A204.1 (cell line): ENCODE data around the gene CLPTM1L.

Experiments
- FAIRE-seq: peaks from 2 replicates; lab custom pipeline; 2012; peaks lifted over from hg19 to GRCh38; lab: Jason Lieb, UNC

CLPTM1L gene, protein sequence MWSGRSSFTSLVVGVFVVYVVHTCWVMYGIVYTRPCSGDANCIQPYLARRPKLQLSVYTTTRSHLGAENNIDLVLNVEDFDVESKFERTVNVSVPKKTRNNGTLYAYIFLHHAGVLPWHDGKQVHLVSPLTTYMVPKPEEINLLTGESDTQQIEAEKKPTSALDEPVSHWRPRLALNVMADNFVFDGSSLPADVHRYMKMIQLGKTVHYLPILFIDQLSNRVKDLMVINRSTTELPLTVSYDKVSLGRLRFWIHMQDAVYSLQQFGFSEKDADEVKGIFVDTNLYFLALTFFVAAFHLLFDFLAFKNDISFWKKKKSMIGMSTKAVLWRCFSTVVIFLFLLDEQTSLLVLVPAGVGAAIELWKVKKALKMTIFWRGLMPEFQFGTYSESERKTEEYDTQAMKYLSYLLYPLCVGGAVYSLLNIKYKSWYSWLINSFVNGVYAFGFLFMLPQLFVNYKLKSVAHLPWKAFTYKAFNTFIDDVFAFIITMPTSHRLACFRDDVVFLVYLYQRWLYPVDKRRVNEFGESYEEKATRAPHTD

DNA sequence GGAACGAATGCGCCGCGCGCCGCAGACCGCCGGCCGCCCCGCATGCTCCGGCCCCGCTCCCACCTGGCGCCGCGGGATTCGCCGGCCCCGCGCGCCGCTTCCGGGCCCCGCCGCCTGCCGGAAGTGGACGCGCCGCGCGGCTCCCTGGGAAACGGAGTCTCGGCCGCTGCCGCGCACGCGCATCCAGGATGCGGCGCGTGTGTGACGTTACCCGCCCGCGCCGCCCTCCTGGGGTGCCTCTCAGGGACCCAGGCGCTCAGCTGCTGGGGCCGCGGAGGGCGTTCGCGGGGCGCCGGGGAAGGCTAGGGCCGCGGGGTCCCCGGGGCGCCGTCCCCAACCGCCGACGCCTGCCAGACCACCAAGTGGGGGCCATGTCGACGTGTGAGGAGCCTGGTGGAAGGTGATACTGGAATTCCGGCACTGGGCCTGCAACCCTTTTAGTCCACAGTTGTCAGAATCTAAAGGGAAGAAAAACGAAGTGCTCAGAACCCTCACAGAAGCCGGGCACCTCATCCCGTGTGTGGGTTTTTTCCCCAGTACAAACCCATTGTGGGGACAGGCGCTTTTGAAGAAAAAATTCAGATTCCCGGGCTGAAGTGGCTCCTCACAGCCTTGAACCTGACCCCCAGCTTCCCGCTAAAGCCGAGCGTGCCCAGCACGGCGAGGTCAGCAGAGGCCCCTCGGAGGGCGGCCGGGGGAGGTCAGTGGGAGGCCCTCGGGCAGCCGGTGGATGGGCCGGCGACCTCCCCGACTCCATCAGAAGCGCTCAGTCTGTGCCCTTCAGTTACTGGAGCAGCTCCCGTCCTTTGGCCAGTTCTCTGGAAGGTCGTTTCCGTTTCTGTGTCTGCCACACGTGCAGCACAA is at the start of gene CLPTM1L:
CLPTM1L (minus strand) TSS at position 125 of the 864 bp plus-strand sequence. CDS start 258 bp downstream, outside the sequence.
- no peak for FAIRE-seq

DNA sequence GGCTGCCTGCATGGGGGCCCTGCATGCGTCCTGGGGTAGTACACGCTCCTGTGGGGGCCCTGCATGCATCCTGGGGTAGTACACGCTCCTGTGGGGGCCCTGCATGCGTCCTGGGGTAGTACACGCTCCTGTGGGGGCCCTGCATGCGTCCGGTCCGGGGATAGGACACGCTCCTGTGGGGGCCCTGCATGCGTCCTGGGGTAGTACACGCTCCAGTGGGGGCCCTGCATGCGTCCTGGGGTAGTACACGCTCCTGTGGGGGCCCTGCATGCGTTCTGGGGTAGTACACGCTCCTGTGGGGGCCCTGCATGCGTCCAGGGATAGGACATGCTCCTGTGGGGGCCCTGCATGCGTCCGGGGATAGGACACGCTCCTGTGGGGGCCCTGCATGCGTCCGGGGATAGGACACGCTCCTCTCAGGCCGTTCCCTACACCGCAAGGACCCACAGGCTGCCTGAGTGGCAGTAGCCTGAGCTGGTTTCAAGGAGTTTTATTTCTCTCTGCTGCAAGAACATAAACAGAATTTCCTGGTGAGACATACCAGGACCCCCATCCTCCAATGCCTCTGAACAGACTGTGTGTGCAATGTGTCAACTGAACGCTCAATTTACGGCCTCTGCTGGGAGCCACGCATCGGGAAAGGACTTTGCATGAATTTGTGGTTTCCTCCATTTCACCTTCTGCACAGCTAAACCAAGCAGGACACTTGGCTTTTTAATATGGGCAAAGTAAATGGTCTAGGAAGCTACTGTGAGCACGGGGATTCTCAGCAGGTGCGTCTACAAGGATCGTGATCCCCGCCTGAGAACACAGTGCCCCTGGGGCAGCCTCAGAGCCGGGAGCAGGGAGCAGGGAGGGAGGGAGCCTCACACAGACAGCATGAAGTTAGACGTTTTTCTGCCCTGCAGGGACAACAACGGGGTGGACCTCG is 48.9 kb upstream of the CLPTM1L start:
- no peak for FAIRE-seq

DNA sequence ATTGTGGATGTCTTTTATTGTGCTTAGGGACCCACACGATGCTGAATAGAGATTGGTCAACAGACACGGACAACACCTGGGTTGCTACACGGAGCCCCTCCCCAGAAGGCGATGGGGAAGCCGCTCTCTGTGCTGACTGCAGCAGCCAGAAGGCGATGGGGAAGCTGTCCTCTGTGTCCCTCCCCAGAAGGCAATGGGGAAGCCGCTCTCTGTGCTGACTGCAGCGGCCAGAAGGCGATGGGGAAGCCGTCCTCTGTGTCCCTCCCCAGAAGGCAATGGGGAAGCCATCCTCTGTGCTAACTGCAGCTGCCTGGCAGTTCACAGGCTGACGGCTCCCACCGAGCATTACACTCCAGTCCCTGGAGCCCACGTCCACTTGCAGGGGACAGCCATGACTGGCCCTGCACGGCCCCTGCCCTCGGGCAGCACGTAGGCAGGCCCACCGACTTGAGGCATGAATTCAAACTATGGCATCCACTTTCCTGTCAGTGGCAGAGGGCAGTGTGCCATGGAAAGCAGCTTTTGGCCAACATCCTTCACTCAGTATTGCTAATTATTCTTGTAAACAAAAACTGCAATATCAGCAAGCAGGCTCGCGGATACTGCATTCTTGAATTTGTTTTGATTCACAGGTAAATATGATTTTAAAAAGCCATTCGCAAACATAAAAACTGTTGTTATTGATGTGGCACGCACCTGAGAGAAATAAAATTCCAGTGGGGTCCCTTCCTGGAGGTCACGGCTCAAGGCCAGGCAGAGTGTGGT is 48.1 kb upstream of the CLPTM1L start:
- FAIRE-seq, result no peak

DNA sequence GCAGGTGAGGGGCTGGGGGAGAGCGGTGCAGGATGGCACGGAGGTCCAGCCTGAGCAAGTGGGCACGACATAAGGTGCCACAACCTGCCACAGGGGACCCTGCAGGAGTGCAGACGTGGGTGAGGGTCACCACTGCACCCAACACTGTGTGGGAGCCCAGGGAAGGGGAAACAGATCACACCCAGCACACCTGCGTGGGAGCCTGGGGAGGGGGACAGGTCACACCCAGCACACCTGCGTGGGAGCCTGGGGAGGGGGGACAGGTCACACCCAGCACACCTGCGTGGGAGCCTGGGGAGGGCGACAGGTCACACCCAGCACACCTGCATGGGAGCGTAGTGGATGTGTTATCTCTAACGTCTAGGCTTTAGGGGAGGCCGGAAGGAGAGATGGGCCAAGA is 47.4 kb upstream of the CLPTM1L start:
- no peak for FAIRE-seq

DNA sequence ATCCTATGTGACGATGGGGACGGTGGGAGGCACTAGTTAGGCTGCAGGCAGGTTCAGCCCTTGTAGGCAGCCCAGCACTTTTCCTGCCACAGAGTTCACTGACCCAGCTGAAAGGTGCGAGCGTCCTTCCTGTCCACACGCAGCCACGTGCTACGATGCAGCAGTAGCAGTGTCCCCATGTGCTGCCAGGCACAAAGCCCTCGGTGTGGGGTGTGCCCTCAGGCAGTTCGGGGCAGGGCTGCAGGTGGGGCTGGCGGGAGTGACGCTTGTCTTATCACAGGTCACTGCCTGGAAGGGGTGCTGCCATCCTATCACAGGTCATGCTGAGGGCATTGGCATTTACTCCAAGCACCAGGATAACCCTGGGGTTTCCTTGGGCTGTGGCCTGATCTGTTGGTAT is 46.8 kb upstream of the CLPTM1L start:
- FAIRE-seq, result no peak

DNA sequence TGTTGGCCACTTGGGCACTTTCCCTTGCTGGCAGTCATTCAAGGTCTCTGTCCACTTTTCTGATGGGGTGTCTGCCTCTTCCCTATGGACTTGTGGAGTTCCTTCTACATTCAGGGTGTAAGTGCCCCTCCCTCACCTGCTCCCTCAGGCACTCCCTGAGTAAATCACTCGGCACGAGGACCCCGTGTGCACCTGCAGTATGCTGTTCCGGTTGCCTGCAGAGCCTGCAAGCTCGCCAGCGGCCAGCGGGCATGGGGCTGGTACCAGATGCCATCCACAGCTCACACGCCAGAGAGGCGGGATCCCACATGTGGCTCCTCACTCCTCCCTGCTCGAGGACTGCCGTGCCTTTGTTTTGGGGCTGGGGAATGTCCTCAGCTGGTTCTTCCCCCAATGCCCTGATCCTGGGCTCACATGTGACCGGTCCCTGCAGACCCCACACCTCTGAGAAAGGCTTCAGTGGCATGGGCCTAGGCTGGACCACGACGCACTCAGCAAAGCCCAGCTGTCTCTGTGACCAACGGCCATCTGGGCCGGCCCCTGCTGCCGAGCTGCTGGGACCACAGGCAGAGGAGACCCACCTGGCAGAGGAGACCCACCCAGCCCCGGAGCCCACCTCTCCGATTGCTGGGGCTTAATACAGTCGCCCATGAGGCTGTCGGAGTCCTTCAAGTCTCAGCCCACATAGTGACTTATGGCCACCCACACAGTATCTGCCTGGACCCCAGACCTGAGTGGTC is 46.1 kb upstream of the CLPTM1L start:
- no peak for FAIRE-seq

DNA sequence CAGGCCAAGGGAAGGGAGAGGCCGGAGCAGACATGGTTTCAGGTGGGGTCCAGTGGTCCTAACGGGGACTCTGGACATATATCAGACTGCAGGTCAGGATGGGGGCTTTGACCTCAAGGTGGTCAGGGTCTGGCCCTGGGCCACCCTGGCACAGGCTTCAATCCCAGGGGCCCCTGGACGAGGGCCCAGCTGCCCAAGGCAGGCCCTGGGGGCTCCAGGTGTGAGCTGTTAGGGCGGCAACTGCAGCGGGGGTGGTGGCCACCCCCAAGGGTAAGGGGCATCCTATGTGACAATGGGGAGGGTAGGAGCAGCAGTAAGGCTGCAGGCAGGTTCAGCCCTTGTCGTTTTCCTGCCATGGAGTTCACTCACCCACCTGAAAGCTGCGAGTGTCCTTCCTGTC is 45.4 kb upstream of the CLPTM1L start:
- FAIRE-seq, result no peak

DNA sequence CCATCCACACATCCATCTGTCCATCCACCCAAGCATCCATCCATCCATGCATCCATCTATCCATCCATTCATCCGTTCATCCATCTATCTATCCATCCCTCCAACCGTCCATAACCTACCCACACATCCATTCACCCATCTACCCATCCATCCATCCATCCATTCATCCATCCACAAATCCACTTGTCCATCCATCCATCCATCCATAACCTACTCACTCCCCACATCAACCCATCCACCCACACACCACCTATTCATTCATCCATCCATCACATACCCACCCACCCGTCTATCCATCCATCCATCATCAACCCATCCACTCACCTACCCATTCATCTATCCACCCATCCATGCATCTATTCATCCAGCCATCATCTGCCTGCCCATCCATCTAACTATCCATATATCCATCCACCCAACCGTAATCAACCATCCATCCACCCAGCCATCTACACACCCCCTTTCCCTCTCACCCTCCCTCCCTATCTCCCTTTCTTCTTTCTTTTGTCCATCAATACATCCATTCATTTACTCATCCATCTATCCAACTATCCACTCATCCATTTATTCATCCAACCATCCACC is 43.6 kb upstream of the CLPTM1L start:
- no peak for FAIRE-seq

DNA sequence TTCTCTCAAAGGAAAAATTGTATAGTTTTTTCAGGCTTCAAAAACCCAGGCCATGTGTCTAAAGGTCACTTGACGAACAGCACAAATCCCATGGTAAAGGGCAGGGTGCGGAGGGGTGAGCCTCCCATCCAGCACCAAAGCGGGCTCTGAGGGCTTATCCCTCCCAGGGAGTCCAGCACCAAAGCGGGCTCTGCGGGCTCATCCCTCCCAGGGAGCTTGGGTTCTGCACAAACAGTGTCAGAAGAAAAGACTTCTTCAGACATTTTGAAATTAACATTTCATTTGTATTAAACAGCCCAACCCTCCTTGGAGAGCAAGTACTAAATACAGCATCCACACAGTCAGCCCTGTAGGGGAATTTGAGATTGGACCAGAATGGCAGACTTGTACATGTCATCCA is 43.0 kb upstream of the CLPTM1L start:
- FAIRE-seq, result no peak

DNA sequence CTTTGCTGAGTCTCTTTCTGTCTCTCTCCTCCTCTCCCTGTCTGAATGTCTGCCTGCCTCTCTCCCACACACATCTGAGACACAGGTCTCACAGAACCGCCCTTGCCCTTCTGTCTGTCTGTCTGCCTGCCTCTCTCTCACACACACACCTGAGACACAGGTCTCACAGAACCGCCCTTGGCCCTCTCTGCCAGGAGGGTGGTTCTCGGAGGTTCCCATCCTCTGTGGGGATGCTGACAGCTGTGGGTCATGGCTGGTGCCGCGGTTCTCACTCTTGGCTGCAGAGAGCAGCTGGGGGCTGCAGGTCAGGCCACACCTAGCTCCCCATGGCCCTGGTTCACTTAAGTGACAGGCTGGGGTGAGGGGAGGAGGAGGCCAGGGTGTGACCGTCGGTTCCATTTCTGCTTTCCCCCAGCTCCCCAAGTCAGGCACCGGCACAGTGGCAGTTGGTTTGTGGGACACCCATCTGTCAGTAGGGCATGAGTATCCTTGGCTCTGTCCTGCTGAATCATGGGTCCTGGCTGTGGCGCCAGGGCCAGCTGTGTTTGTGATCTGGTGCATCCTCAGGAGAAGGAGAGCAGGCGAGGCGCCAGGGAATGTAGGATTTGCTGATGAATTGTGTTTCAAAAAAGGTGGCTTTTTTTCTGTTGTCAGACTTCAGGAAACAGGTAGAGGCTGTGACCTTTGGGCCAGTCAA is 42.3 kb upstream of the CLPTM1L start:
- no peak for FAIRE-seq

DNA sequence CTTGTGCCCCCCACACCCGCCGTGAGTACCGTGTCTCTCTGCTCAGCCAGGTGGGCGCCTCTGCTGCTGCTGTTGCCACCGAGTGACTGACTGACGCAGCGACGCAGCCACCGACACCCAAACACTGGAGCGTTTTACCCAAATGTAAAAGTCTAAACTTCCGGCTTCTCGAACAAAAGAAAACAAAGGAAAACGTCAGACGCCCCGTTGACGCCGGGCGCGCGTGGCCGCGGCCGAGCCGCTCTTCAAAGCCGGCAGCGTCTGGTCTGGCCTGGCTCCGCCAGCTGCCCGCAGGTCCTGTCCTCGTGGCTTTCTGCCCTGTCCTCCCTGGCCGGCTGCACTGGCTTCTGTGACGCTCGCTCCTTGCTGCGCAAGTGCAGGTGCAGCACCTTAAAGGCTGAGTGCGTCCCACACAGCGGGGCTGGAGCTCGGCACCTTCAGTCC is 41.4 kb upstream of the CLPTM1L start:
- no peak for FAIRE-seq

DNA sequence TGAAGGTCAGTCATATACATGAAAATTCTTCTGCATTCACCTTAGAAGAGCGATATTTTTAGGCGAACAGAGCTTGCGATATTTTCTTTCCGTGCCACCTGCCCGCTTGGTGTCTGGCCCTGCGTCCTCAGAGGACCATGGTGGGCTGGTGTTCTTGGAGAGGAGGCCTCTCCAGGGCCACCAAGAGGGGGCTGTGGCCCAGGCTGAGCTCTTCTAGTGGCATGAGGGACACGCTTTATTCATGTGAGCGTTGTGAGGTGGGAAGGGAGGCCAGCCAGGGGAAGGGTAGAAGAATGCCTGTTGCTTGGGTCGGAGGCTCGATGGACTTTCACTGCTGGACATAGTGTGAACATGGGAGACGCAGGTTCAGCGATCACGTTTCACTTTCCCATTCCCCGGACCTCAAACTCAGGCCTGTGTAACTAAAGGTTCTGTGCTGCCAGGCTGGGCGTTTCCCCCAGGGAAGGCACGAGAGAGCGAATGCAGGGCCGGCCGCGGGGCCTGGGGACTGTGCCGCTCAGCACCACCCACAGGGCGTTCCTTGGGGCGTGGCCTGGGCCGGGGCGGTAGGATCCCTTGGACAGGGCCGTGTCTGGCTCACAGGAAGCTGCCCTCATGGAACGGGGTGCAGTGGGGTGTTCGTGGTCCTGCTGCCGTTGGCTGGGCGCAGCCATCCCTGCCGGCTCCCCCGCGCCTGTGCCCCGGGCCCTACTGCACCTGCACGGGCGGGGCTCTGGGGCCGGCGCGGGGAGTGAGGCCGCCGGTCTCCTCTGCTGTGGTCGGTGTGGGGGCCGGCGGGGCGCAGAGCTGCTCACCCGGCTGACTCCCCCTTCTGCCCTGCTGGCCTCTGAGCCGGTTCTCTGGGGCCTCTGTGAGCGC is 40.7 kb upstream of the CLPTM1L start:
- no peak for FAIRE-seq

DNA sequence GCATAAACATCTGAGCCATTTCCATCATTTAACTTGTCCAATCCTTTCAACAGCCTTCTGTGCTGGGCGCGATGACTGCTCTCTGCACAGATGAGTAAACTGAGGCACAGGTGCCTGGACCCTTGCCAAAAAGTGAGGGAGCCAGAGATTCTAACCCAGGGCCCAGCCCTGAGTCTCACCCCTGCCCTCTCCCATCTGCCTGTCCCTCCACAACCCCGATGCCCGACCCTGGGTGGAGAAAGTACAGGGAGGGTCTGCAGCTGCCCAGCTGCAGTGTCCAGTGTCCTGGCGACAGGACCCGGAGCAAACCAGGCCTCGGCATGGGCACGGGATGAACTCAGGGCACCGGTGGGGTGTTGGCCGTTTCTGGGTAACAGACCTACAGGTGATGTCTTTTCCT is 39.6 kb upstream of the CLPTM1L start:
- FAIRE-seq, result no peak

DNA sequence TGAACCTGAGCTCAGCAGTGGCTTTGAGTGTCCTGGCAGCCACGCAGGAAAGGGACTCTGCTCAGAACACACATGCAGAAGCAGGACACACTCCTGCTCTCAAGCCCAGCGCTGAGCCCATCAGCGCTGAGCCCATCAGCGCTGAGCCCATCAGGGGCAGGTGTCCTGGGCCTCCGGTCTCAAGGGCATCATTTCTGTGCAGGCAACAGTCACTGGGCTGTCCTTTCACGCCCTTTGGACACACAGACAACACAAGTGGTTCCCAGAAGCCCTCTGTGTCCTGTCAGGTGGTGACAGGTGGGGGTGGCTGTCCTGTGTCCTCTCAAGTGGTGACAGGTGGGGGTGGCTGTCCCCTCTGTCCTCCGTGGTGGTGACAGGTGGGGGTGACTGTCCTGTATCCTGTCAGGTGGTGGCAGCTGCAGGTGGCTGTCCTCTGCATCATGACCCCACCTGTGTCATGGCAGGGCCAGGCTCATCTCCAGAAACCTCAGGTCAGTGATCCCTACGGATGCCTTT is 39.0 kb upstream of the CLPTM1L start:
- FAIRE-seq, result no peak

DNA sequence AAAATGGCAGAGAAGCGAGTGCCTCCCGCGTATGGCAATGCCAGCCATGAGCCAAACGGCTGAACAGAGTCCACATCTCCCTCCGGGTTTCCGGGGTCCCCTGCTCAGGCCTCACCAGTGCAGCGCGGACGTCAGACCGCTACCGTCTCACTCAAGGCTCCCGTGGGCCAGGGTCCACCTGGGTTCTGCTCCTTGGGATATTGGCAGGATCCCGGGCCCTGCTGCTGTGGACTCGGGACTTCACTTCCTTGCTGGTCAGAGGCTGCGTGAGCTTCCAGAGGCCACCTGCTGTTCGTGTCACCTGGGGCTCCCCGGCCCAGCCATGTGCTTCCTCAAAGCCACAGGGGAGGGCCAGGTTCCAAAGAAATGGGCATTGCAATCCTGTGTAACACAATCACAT is 38.4 kb upstream of the CLPTM1L start:
- FAIRE-seq, result no peak

DNA sequence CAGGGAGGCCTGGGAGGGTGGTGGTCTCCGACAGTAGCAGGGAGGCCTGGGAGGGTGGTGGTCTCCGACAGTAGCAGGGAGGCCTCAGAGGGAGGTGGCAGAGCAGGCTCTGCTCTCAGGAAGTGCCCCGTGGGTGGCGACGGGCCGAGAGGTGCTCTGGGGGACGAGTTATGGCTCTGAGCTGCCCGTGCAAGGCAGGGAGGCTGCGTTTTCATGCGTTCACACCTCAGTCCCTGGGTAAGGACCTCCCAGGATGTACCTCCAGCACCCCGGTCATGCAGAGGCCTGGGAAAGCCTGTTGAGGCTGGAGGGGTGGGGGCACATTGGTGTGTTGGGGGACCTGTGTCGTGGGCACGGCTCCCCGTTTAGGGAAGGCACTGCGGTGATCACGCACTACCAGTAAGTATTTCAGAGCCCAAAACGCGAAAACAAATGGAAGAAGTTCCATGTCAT is 37.4 kb upstream of the CLPTM1L start:
- FAIRE-seq, result no peak

DNA sequence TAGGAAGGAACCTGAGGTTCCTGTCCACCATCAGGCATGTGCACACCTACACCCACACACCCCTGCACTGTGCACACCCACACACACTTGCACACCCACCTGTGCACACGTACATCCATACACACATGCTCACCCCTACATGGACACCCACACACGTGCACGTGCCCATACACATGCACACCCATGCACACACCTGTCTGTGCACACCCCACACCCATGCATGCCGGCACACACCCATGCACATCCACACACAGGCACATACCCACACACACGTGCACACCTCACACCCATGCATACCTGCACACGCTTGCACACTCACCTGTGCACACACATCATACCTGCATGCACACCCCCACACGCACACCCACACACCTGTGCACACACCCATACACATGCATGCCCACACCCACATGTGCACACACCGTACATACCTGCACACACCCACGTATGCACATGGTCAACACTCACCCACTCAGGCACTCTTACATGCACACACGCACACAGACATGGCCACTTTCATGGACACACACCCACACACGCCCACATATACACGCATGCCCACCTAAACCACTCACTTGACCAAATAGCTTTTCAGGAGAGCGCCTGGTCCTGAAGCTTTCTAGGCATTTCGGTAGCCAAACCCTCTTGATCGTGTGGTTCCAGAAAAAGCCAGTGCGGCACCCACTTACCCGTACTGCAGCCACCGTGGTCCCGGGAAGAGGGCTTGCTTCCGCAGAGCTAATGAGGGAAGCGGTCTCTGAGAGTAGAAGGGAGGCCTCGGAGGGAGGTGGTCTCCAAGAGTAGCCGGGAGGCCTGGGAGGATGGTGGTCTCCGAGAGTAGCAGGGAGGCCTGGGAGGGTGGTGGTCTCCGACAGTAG is 36.7 kb upstream of the CLPTM1L start:
- FAIRE-seq, result no peak
